ENCODE data around the gene VASH2.

- TF ChIP-seq CTCF (IDR thresholded peaks at IDR 0.05), result no peak
- TF ChIP-seq POLR2A (IDR thresholded peaks at IDR 0.05), result no peak
Measured at GRCh38 chr1:212982430-212983152, 32.2 kb downstream of the VASH2 start.
